SIG-M5 (cell line): ENCODE results near the gene SLC1A4.
"Not testable (repeated sequence)": the region's sequence is repeated elsewhere in the genome, so short reads cannot be mapped to it uniquely, and the experiment has no call there.

Experiments
- DNase-seq: peaks from one replicate; lab custom pipeline; 2025; lab: John Stamatoyannopoulos, UW

Gene SLC1A4

DNA sequence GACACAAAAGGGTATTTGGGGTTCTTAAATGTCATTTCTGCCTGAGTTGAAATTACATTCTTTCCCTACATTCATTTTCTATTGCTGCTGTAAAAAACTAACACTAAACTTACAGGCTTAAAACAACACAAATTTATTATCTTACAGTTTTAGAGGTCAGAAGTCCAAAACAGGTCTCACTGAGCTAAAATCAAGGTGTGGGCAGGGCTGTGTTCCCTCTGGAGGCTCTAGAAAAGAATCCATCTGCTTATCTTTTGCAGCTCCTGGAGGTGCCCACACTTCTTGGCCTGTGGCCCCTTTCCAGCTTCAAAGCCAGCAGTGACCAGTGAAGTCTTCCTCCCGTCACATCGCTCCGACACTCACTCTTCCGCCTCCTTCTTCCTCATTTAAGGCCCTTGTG lies 23.2 kb upstream of the SLC1A4 start:
- no peak for DNase-seq

DNA sequence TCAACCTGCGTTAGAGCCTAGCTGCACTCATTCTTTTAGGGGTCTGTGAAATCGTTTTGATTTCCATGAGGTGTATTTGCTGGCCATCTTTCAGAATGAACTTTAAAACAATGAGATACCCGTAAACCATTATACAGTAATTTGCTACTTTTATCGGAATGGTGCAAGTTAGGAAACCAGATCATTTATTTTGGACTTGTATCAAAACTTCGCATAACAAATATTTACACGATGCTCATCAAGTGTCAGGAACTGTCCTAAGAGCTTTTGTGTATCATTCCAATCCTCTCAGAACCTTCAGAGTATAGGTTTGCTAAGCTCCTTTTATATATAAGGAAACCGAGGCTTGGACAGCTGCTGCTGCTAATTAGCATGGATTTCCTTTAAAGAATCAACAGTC lies 22.4 kb upstream of the SLC1A4 start:
- no peak for DNase-seq

DNA sequence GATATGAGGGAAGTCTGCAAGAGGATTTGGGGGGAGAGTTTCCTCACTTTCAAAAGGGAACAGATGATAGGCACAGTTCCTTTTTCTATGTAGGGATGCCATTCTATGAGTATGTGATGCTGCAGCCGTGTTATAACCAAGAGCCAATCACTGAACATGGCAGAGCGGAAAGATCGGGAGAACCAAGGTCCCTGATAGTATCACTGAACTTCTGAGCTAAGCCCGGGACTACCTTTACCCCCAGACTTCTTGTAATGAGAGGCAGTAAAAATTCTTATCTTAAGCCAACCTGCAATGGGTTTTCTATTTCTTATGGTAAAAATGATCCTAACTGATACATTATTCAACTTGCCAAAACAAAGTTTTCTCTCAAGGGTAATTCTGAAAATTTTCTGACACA lies 21.6 kb upstream of the SLC1A4 start:
- DNase-seq = no peak

DNA sequence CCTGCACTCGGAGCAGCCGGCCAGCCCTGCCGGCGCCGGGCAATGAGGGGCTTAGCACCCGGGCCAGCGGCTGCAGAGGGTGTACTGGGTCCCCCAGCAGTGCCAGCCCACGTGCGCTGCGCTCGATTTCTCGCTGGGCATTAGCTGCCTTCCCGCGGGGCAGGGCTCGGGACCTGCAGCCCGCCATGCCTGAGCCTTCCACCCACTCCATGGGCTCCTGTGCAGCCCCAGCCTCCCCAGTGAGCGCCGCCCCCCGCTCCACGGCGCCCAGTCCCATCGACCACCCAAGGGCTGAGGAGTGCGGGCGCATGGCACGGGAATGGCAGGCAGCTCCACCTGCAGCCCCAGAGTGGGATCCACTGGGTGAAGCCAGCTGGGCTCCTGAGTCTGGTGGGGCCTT lies 20.1 kb upstream of the SLC1A4 start:
- not testable (repeated sequence) for DNase-seq

DNA sequence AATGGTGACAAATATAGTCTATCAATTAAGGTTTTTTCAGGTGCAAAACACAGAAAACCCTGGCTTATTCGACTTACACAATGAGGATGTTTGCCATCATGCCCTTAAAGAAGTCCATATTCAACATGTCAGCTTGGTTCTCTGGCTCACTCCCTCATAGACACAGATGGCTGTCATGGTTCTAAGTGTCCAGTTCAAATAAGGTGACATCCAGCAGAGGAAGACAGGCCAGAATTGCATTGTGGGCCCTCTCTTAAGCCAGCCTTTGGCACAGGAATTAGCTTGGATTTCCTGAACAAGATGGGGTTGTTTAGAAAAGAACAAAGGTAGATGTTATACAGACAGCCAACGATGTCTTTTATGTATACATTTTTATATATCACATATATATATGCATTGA lies 18.7 kb upstream of the SLC1A4 start:
- no peak for DNase-seq

DNA sequence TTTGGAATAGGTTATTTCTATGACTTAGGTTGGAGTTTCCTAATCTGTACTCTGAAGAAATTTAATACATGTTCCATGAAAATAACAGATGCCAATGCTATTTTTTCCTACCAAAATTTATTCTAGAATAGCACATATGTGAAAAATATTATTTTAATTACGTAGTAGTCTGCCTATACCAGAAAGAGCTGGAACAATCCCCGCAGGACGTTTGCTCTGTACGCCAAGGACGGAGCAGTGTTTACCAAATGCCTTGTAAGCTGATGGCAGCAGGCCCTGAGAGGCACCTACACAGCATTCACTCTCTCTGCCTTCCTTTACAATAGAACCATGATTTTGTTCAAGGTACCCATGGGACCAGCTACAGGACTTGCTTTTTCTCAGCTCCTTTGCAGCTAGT lies 16.8 kb upstream of the SLC1A4 start:
- DNase-seq = no peak

DNA sequence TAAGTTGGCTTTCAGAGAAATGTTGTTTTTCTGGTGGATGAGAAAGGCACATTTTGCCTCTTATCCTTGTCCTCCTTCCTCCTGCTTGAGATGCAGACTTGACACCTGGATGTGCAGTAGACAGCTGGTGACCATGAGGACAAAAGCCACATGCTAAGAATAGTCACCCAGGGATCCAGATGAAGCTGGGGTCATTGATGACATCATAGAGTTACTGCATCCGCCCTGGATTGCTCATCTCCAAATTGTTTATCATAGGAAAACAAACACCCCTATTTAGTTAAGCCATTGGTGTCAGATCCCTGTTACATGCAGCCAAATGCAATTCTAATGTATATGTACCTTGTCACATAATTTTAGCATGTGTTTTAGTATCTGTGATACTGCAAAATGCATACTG lies 16.3 kb upstream of the SLC1A4 start:
- DNase-seq = no peak

DNA sequence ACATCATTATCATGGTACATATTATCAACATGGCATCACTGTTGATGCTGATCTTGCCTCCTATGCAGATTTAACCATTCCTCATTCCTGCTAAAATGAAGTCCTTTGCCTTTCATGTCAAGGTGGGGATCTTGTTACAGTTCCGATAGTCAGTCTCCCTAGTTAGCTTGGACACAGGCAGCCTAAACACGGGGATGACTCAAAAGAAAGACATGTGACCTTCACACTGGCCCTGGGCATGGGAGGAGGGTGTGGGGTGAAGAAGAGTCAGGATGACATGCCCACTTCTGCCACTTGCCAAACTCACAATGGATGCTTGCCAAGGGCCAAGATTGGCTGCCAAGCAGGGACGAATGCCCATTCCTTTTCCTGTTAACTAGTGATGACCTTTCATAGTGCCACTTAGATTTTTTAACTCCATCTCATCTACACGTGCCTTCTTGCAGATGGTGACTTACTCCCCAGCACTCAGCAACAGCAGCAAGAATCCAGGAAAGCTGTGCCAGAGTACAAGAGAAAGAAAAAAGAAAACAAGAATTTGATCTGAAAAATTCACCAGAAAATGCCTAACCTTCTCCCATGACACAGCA lies 13.9 kb upstream of the SLC1A4 start:
- no peak for DNase-seq

DNA sequence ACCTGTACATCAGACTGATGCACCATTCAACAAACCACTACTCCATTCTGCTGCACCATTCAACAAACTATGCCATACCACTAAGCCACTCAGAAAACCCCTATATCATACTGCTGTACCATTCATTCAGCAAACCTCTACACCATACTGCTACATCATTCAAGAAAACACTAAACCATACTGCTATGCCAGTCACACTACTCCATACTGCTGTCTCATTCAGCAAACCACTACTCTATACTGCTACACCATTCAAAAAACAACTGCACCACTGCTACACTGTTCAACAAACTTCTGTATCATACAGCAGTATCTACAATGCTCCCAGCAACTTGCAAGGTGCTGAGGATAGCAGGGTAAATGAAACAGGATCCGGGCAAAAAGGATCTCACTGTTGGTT lies 12.9 kb upstream of the SLC1A4 start:
- no peak for DNase-seq

DNA sequence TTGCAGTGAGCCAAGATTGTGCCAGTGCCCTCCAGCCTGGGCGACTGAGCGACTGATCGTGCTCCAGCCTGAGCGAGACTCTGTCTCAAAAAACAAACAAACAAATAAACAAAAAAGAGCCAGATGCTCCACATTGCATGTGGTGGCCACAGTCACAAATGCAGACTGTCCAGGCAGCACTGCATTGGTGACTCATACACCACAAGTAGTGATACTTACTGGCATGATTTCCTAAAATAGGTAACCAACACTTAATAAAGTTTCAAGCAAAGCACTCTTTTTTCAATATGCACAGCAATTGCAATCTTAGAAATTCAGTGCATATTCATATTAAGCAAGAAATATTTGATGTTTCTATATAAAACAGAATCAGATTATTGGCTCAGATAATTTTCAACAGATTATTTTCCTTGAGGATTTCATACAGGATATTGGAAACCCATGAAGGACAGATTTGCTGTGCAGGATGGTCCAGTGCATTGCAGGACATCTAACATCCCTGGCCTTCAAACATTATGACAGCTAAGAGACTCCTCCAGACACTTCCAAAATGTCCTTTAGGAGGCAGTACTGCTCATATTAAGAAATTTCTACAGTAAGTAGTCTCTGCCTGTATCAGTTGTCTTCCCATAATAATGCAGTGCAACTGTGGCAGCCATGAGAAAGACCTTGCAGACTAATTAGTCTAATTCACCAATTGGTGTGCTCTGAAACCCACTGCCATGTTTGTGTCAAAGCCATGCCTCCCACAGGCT lies 10.5 kb upstream of the SLC1A4 start:
- DNase-seq = no peak

DNA sequence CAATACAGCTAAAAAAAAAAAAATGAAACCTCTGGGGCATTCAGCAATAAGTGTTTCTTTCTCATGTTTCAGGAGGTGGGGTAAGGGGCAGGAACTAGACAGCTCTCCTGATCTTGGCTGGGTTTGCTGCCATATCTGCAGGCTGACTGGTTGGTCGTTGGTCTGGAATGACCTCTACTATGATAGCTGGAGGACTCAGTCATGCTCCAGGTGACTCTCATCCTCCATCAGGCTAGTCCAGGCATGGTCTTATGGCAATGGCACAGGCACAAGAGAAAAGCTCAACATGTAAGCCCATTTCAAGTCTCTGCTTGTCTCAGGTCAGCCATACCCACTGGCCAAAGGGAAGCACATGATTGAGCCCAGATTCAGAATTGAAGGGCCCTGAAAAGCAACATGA lies 9.5 kb upstream of the SLC1A4 start:
- no peak for DNase-seq

DNA sequence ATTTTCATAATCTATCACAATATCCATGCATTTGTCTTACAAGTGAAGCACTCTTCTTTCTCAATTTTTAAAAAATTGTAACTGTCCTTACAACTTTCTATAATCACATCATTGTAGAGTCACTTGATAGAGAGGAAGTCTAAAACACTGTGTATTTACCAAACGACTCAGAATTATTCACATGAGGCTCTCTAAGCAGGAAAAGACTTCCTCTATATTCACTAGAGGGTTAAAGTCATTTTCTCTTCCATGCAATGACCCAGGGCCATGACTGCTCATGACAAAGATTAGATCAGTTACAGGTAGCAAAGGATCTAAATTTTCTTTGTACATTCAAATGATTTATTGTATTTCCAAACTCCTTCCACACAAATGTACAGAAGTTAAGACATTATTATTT lies 9.0 kb upstream of the SLC1A4 start:
- DNase-seq = no peak

DNA sequence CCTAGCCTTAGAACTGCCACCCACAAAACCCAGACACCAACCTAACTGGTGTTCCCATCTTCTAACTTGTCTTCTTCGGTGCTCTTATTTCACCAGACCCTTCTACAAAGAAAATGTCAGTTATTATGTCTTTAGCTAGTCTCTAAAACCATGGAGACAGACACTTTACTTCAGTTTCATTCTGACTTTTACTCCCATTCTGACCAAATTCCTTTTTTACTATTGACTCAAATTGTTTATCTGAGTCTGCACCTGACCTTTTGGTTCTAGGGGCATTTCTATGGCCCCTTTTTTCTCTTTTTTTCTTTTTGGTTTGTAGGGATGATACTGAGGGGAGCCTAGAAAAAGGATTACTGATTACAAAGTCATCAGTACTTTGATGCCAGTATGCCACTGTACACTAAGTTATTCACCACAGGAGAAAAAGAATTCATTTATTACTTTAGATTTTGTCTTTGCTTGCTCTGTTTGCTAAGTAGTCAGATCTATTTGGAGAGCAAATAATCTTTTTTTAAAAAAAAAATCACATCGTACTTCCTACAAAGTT lies 6.8 kb upstream of the SLC1A4 start:
- DNase-seq = no peak

DNA sequence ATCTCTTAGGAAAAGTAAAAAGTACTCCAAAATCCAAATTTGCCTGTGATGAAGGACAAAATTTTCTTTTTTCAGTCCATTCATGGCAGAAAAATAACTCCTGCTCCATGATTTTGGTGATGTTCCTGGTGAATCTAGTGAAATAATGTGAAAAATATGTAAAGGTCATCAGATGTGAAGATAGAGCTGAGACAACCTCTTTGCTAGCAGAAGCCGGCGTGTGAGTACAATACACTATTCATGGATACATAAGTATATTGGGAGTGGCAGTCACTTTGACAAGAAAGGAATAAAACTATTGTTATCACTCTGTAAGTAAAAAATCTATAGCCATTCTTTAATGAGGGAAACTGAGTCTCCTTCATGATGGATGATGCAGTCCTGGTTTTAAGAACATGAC lies 6.3 kb upstream of the SLC1A4 start:
- no peak for DNase-seq

DNA sequence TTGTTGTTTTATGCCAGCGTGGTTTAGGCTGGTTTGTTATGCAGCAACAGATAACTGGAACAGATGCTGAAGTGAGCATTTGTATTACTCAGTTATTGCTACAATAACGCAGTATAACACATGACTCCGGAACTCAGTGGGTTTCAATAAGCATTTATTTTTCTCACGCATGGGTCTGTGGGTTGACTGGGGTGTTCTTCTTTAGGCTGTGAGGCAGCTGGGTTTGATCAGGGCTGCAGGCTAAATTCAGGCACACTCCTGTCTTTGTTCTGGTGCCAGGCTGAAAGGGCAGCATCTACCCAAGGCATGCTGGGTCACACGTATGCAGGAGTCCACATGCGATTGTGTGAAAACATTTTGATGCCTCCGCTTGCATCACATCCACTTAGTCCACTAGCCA lies 3.8 kb upstream of the SLC1A4 start:
- no peak for DNase-seq

DNA sequence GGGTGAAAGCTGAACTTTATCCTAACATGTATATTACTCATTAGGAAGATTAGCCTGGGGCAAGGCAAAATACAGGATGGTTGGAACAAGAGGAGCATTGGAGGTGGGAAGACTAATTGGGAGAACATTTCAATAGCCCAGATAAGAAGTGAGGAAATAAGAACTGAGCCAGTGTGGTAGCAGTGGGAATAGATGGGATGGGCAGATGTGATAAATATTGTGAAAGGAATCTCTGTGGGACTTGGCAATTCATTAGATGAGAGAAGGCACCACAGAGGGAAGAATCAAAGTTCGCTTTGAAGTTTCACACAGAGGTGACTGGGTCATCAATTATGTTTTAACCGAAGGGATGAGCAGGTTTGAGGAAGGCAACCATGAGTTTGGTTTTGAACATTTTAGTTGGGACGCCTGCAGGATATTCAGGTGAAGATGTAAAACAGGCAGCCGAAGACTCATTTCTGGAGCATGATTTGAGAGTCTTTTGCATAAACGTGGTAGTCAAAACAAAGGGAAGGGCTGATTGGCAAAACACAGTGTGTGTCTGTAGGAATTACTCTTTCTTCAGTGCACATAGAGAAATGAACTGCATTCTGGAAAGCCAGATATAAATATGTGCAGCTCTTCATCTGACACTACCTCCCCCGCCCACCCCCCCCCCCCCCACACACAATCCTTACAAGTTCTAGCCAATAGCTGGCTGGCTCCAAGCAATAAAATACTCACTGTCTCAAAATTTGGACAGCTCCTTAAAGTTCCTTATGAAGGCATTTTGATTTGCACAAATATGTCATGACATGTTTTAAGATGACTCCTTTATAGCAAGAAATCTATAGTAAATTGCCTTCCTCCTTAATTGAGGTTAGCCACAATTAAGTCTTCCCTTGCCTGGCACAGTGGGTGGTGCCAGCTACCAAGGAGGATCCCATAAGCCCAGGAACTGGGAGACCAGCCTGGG lies 1.9 kb upstream of the SLC1A4 start:
- no peak for DNase-seq

DNA sequence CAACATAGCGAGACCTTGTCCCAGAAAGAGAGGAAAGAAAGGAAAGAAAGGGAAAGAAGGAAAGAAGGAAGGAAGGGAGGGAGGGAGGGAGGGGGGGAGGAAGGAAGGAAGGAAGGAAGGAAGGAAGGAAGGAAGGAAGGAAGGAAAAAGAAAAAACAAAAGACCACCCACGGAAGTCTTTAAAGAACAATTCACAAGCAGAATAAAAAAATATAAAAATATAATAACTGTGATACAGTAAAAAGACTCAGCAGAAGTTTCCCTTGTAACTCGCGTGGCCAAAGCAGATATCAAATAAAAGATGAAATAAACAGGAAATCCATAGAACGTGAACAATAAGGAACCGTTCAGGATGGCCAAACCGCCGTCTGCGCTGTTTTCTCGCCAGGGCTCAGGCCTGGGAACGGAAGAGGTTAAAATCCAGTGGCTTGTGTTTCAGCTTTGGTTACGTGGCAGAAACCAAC lies 1.2 kb upstream of the SLC1A4 start:
- DNase-seq = peak; percentile 60

DNA sequence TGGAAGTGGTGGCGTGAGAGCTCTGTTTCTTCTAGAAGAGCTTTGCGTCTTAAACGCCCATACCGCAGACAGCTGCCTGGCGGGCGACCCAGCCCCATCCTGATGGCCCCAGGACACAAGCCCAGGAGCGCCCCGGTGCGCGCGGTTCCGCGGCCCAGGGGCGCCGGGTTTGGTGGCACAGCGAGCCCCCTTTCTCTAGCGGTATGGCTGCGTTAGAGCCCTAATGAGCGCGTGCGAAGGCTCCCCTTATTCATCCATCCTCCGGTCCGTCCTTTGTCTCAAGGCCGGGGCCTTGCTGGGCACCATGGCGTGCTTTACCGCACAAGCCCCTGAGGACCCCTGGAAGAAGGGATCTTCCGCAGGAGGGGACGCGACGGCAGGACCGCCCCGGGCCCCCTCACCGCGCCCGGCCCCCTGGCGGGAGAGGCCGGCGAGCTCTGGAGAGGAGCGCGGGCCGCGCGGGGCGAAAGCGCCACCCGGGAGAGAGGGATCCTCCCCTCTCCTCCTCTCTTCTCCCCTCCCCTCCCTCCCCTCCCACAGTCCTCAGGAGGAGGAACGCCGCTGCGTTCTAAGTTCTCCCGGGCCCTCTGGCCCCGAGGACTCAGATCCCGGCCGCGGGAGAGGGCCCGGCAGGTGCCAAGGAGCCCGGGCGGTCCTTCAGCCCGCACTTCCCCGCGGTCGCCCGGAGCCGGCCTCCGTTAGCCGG lies 626 bp upstream of the SLC1A4 start:
- DNase-seq = no peak

DNA sequence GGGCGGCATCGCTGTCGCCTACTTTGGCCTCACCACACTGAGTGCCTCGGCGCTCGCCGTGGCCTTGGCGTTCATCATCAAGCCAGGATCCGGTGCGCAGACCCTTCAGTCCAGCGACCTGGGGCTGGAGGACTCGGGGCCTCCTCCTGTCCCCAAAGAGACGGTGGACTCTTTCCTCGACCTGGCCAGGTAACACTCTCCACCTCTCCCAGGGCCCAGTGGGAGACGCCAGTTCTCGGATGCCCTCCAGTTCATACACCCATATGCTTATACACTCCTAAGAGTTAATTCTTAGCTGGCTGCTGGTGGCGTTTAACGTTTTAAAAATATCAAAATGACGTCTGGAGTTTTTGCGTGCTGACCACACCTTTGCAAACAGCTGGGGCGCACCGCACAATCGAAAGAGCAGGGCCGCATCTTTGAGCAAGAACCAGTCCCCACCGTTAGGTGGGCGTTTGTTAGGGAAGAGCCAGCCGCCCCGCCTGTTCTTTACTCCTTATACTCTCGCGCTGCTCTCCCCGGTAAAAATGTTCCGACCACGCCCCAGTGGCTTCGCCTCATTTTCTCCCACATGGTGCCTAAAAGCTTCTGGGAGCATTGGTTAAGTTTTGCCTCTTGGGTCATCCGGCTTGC lies 899 bp downstream of the SLC1A4 start:
- no peak for DNase-seq

DNA sequence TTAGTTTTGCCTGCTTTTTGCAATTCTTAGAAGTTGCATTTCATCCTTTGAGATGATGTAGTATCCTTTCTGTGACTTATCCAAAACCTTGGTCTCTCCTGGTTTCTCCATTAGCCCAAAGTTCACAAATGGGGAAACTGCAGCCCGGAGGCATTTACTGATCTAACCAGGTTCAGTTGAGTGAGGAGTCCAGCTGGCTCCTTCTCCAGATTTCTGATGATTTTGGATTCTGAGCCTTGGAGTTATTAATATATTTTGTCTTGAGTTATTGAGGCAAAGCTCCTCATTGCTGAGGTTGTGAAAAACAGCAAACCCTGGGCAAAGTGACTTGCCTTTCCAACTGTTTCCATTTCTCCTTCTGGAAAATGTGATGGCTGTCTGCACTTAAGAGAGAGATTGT lies 1.7 kb downstream of the SLC1A4 start:
- no peak for DNase-seq

DNA sequence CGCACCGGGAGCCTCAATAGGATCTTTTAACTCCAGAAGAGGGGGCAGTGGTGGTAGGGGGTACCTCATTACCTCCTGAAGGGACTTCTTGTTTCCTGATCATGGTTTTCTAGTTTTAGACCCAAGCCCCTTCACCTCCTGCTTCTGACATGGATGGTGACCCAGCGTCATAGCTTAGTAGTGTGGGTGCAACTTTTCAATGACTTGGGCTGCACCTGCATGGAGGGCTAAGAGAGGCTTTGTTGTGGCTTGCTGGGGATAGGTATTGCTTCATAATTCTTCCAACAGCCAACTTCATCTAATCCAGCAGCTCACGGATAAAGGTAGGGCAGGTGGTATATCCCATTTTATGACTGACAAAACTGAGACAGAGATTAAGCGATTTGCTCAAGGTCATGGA lies 3.0 kb downstream of the SLC1A4 start:
- no peak for DNase-seq
